Limb (tissue), 2 donors: Measurements from ENCODE around the gene PRR15L.

Experiments
- DNase-seq, 2 donors: peaks; one replicate each; pipeline ENCODE4 v3.0.0-alpha.2; 2016; ENCODE audit errors: extremely low spot score in 2 of 2

Gene PRR15L

DNA sequence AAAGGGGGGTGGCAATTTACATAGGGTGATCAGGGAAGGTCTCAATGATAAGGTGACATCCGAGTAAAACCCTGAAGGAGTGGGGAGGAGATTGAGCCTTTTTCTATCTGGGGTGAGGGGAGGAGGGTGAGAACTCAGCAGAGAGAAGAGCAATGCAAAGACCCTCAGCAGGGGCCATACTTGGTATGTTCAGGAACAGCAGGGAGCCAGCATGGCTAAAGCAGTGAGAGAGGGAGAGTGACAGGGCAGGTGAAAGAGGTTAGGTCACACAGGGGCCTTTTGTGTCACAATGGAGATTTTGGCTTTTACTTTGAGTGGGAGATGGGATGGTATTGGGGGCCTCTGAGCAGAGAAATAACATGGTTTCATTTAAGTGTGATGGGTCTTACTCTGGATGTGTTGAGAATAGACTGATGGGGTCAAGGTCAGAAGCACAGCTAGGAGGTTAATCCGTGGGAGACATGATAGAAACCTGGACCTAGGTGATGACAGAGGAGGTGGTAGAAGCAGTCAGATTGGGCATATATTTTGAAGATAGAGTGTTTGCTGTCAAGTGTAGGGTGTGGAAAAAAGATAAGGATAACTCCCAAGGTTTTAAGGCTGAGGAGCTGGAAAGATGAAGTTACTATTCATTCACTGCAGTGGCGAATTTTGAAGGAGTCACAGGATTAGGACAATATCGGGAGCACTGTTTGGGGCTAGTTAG, 55.5 kb downstream of the PRR15L start:
- no peak for DNase-seq
